H1 (cell line): Measurements from ENCODE around the gene CERT1. TPM values are rescaled to one million over a fixed set of nuclear protein-coding genes. Genes with fewer than 3 reads are reported as not detected.

Experiments
- CTCF ChIA-PET: fragments of 300-600 bp; sonication (Branson Sonifier 250); formaldehyde crosslinking; loops from one replicate; lab custom pipeline; 2021; ENCODE audit not compliant: partially characterized antibody; lab: Charles Lee
- POLR2A ChIA-PET: fragments of 300-600 bp; sonication (Branson Sonifier 250); formaldehyde crosslinking; loops from one replicate; lab custom pipeline; 2021; ENCODE audit warnings: inconsistent platforms; ENCODE audit not compliant: partially characterized antibody; lab: Charles Lee
- DNase-seq, 2 experiments: peaks; one replicate each; pipeline versions ENCODE4 v3.0.0 to v3.0.0-alpha.2; 2010 to 2022; ENCODE audit warnings: low spot score in 2 of 2, low read depth in 1 of 2, mixed read lengths in 1 of 2
- FAIRE-seq: peaks from 2 replicates; lab custom pipeline; 2011; peaks lifted over from hg19 to GRCh38; lab: Jason Lieb, UNC
- H2AFZ ChIP-seq: 2 replicates; pipeline ENCODE4 v1.8.1; 2012; ENCODE audit warnings: low read length, inconsistent platforms
- H2AK5ac ChIP-seq: 2 replicates; pipeline ENCODE4 v1.6.1; 2013; ENCODE audit warnings: low read depth, low read length
- H2BK120ac ChIP-seq: replicated peaks from 2 replicates; pipeline ENCODE3; 2013; ENCODE audit warnings: low read depth, low read length, inconsistent platforms
- H2BK12ac ChIP-seq: 2 replicates; pipeline ENCODE4 v1.6.1; 2013; ENCODE audit warnings: low read depth, low read length
- H2BK15ac ChIP-seq: 2 replicates; pipeline ENCODE4 v1.6.1; 2013; ENCODE audit warnings: low read length
- H2BK20ac ChIP-seq: 2 replicates; pipeline ENCODE4 v1.6.1; 2013; ENCODE audit warnings: low read length
- H2BK5ac ChIP-seq: 2 replicates; pipeline ENCODE4 v1.6.1; 2013; ENCODE audit warnings: low read depth, low read length
- H3K14ac ChIP-seq: 2 replicates; pipeline ENCODE4 v1.6.1; 2013; ENCODE audit warnings: inconsistent platforms; ENCODE audit not compliant: insufficient read length
- H3K18ac ChIP-seq: 2 replicates; pipeline ENCODE4 v1.6.1; 2013; ENCODE audit warnings: low read length; ENCODE audit errors: extremely low read depth
- H3K23ac ChIP-seq: 2 replicates; pipeline ENCODE4 v1.6.1; 2013; ENCODE audit warnings: inconsistent platforms; ENCODE audit not compliant: insufficient read length
- H3K23me2 ChIP-seq: 2 replicates; pipeline ENCODE4 v1.6.1; 2013; ENCODE audit warnings: low read depth, low read length
- H3K27ac ChIP-seq: 2 replicates; pipeline ENCODE4 v1.6.1; 2011; ENCODE audit warnings: low read depth, low read length, inconsistent platforms
- H3K27me3 ChIP-seq, 4 experiments: replicated peaks in 1 of 4; 1 replicate in 1 of 4; 2 replicates in 3 of 4; pipeline versions ENCODE4 v1.6.1 to v1.8.1; 2011 to 2013; ENCODE audit warnings: low read length in 3 of 4, mild to moderate bottlenecking in 3 of 4, inconsistent platforms in 2 of 4, mixed read lengths in 2 of 4, moderate library complexity in 1 of 4; ENCODE audit not compliant: control insufficient read depth in 3 of 4, insufficient read depth in 3 of 4; ENCODE audit errors: extremely low read depth in 1 of 4
- H3K36me3 ChIP-seq, 4 experiments: 2 replicates each; pipeline versions ENCODE4 v1.6.1 to v1.8.1; 2011 to 2013; ENCODE audit warnings: mild to moderate bottlenecking in 4 of 4, low read length in 3 of 4, moderate library complexity in 2 of 4, control low read depth in 1 of 4, inconsistent platforms in 1 of 4; ENCODE audit not compliant: insufficient read depth in 4 of 4, control insufficient read depth in 2 of 4
- H3K4ac ChIP-seq: replicated peaks from 2 replicates; pipeline ENCODE3; 2013; ENCODE audit warnings: low read length, low read depth, mixed read lengths, inconsistent platforms; ENCODE audit not compliant: insufficient read length
- H3K4me1 ChIP-seq, 4 experiments: replicated peaks in 1 of 4; 1 replicate in 1 of 4; 2 replicates in 3 of 4; pipeline versions ENCODE4 v1.6.1 to v1.8.1; 2011 to 2013; ENCODE audit warnings: low read length in 3 of 4, inconsistent platforms in 2 of 4, mixed read lengths in 1 of 4; ENCODE audit not compliant: insufficient read depth in 4 of 4, control insufficient read depth in 3 of 4
- H3K4me2 ChIP-seq, 2 experiments: 2 replicates each; pipeline versions ENCODE4 v1.6.1 to v1.8.1; 2011 to 2013; ENCODE audit warnings: low read depth in 2 of 2, low read length in 2 of 2, control low read depth in 1 of 2, inconsistent platforms in 1 of 2, mild to moderate bottlenecking in 1 of 2; ENCODE audit not compliant: insufficient read depth in 1 of 2
- H3K4me3 ChIP-seq, 4 experiments: fragments of 200-600, 300-600 bp in 1 of 4; sonication (generic), shearing (Covaris generic), sonication (Bioruptor Twin) in 1 of 4; 2 replicates each; pipeline versions ENCODE4 v1.5.1 to v1.8.1; 2011 to 2016; ENCODE audit warnings: low read length in 4 of 4, low read depth in 3 of 4, control low read depth in 2 of 4, inconsistent platforms in 2 of 4, mild to moderate bottlenecking in 2 of 4, mixed read lengths in 1 of 4, moderate library complexity in 1 of 4; ENCODE audit not compliant: insufficient read depth in 2 of 4; ENCODE audit errors: extremely low read depth in 1 of 4
- H3K56ac ChIP-seq: replicated peaks from 2 replicates; pipeline ENCODE3; 2013; ENCODE audit warnings: low read depth, mild to moderate bottlenecking, mixed read lengths, low read length, inconsistent platforms; ENCODE audit not compliant: insufficient read length
- H3K79me1 ChIP-seq: 2 replicates; pipeline ENCODE4 v1.6.1; 2013; ENCODE audit warnings: low read depth, low read length, control low read depth
- H3K79me2 ChIP-seq, 2 experiments: 2 replicates each; pipeline versions ENCODE4 v1.6.1 to v1.8.1; 2012 to 2013; ENCODE audit warnings: low read length in 2 of 2, mild to moderate bottlenecking in 2 of 2, inconsistent platforms in 1 of 2; ENCODE audit not compliant: insufficient read depth in 2 of 2, control insufficient read depth in 1 of 2
- H3K9ac ChIP-seq, 4 experiments: replicated peaks in 1 of 4; 1 replicate in 1 of 4; 2 replicates in 3 of 4; pipeline versions ENCODE4 v1.6.1 to v1.8.1; 2011 to 2013; ENCODE audit warnings: low read depth in 3 of 4, low read length in 3 of 4, control low read depth in 2 of 4, mild to moderate bottlenecking in 2 of 4, moderate library complexity in 2 of 4, inconsistent platforms in 1 of 4; ENCODE audit errors: extremely low read depth in 1 of 4
- H3K9me3 ChIP-seq, 2 experiments: 2 replicates each; pipeline versions ENCODE4 v1.6.1 to v1.8.1; 2012 to 2013; ENCODE audit warnings: mild to moderate bottlenecking in 2 of 2, moderate library complexity in 2 of 2, control low read depth in 1 of 2, inconsistent platforms in 1 of 2, low read depth in 1 of 2, low read length in 1 of 2, mixed read lengths in 1 of 2; ENCODE audit not compliant: insufficient read depth in 2 of 2
- H4K20me1 ChIP-seq, 2 experiments: replicated peaks in 1 of 2; 2 replicates each; pipeline versions ENCODE3 to v1.8.1; 2011 to 2013; ENCODE audit warnings: inconsistent platforms in 2 of 2, low read length in 2 of 2, mild to moderate bottlenecking in 1 of 2; ENCODE audit not compliant: insufficient read depth in 2 of 2, control insufficient read depth in 1 of 2
- H4K5ac ChIP-seq: 2 replicates; pipeline ENCODE4 v1.6.1; 2013; ENCODE audit warnings: low read length, low read depth, mixed read lengths, inconsistent platforms; ENCODE audit not compliant: insufficient read length
- H4K8ac ChIP-seq: 2 replicates; pipeline ENCODE4 v1.8.0; 2013; ENCODE audit warnings: mild to moderate bottlenecking, moderate library complexity, low read length, inconsistent platforms; ENCODE audit not compliant: insufficient read depth; ENCODE audit errors: extremely low read depth
- H4K91ac ChIP-seq: replicated peaks from 2 replicates; pipeline ENCODE3; 2013; ENCODE audit warnings: low read length, mixed read lengths, inconsistent platforms; ENCODE audit not compliant: insufficient read length
- CEBPB ChIP-seq: IDR thresholded peaks from 2 replicates; pipeline ENCODE4 v1.6.1; 2012; ENCODE audit warnings: low read depth, low read length
- CTBP2 ChIP-seq: IDR thresholded peaks from 2 replicates; pipeline ENCODE4 v1.7.0; 2011; ENCODE audit warnings: borderline replicate concordance, mild to moderate bottlenecking, moderate library complexity, mixed read lengths, low read length; ENCODE audit not compliant: insufficient read depth, insufficient read length
- EZH2 ChIP-seq: fragments of 200-600 bp; sonication (generic); IDR thresholded peaks from 2 replicates; pipeline ENCODE4 v1.7.1; 2012; ENCODE audit warnings: low read depth, mild to moderate bottlenecking, moderate library complexity, low read length, inconsistent platforms; ENCODE audit not compliant: severe bottlenecking
- FOSL1 ChIP-seq: IDR thresholded peaks from 2 replicates; pipeline ENCODE4 v1.6.1; 2011; ENCODE audit warnings: mild to moderate bottlenecking, low read depth, low read length, moderate library complexity; ENCODE audit not compliant: insufficient read depth
- GABPA ChIP-seq: IDR thresholded peaks from 2 replicates; pipeline ENCODE4 v1.6.1; 2011; ENCODE audit warnings: mild to moderate bottlenecking, low read length, moderate library complexity, borderline replicate concordance; ENCODE audit not compliant: insufficient read depth
- PHF8 ChIP-seq: fragments of 200-600 bp; sonication (generic); conservative IDR thresholded peaks from 2 replicates; pipeline ENCODE4 v1.7.1; 2012; ENCODE audit warnings: low read depth, mild to moderate bottlenecking, inconsistent platforms, low read length, moderate library complexity
- WGBS, 2 experiments: shearing (Covaris generic) in 1 of 2; methylation state at CpG; one replicate each; pipeline versions ENCODE4 v1.1.6 to v1.1.7; 2013 to 2015; ENCODE audit warnings: low lambda C conversion rate in 2 of 2, mixed read lengths in 2 of 2, inconsistent platforms in 1 of 2, low coverage in 1 of 2, missing lambda C conversion rate in 1 of 2; ENCODE audit not compliant: insufficient replicate concordance in 2 of 2, insufficient coverage in 1 of 2, insufficient read length in 1 of 2; ENCODE audit errors: extremely low coverage in 1 of 2, missing lambda C conversion rate in 1 of 2; 5-methylcytosine and 5-hydroxymethylcytosine counted together
- polyA plus RNA-seq, 7 experiments: library from polyadenylated mRNA; depleted of rRNA in 3 of 7; stranded (reverse) in 5 of 7; unstranded in 2 of 7; fragments of >200 nt in 5 of 7; fragments of 200-250 nt in 2 of 7; gene quantifications; 1 replicate in 5 of 7; 2 replicates in 1 of 7; 4 replicates in 1 of 7; pipeline versions ENCODE4 v1.2.1 to v1.2.3, GENCODE V29; 2011 to 2013; ENCODE audit warnings: missing spikeins in 2 of 7, mixed read lengths in 2 of 7
- total RNA-seq: library from RNA; stranded (reverse); fragmentation: NEBNext Ultra II Directional; extraction: Animal tissue kit (Norgen Biotek cat#: 25700); gene quantifications from 2 replicates; pipeline ENCODE4 v1.2.1, GENCODE V29; 2021
- TF ChIP-seq, protein P1 (sequence below): IDR thresholded peaks from 2 replicates; pipeline ENCODE4 v1.6.1; 2012; ENCODE audit warnings: inconsistent platforms

CERT1 gene
- total and polyA plus RNA-seq, 2 of the 8 experiments (the other 6 are each of a cell fraction or from before 2014, with no cell fraction given): 7.8 to 55.3 TPM

DNA sequence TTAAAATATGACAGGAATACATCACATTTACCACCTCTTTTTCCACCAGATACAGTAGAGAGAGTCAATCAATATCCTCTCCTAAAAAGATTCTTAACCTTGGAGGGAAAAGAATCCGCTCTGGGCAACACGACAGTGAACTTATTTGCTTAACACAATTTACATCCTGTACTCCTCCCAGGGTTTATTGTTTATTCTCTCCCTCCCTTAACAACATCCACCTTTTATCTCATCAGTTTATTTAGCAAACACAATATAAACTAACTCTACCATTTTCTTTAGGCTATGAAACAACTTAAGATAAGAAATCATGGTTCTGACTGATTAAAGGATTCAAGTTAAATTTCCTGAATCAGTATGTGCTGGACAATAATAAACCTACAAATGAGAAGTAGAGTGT is 50.9 kb downstream of the CERT1 start:
- H3K4me3 ChIP-seq: no peak overlapping the region
- no peak overlapping the region for H2BK5ac ChIP-seq
- H3K36me3 ChIP-seq: no peaks in the 10 kb centered on the region
- ChIA-PET CTCF (interaction anchor here (1.4 kb wide), 1 partner anchor 16 kb away, joined by 4 read pairs; no protein-coding TSS in a partner anchor), POLR2A (no interaction called here)
- H2AK5ac ChIP-seq: no peak overlapping the region
- DNase-seq (no peak), FAIRE-seq (no peak)
- H3K4ac ChIP-seq: no peak overlapping the region
- H3K14ac ChIP-seq: no peak overlapping the region
- H3K27ac ChIP-seq: no peak overlapping the region
- H3K4me1 ChIP-seq: peaks cover 0 to 3% (median under 1%) of the 10 kb centered on the region in 4 experiments; a peak in 2 of 7 replicates
- H3K23me2 ChIP-seq: peaks cover 1% of the 10 kb centered on the region; the same call in 1 of the 2 replicates
- no peak overlapping the region for H3K23ac ChIP-seq
- no peak overlapping the region for H2BK20ac ChIP-seq
- no peak overlapping the region for H3K18ac ChIP-seq
- H3K4me2 ChIP-seq: no peak overlapping the region
- no peak overlapping the region for H4K5ac ChIP-seq
- H2BK15ac ChIP-seq: no peak overlapping the region
- no peak overlapping the region for H2AFZ ChIP-seq
- peaks cover 0 to 27% of the 10 kb centered on the region in 2 experiments; a peak in 2 of 4 replicates for H3K79me2 ChIP-seq
- no peak overlapping the region for H4K91ac ChIP-seq
- H4K8ac ChIP-seq: no peak overlapping the region
- H2BK120ac ChIP-seq: no peak overlapping the region
- no peaks in the 10 kb centered on the region for H3K9me3 ChIP-seq
- H3K9ac ChIP-seq: no peak overlapping the region
- TF ChIP-seq CTBP2: no peak
- no peak for TF ChIP-seq GABPA
- TF ChIP-seq CEBPB: no peak
- no peak for TF ChIP-seq EZH2
- TF ChIP-seq, protein P1, sequence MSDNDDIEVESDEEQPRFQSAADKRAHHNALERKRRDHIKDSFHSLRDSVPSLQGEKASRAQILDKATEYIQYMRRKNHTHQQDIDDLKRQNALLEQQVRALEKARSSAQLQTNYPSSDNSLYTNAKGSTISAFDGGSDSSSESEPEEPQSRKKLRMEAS: no peak
- TF ChIP-seq PHF8: no peak
- no peak for TF ChIP-seq FOSL1
- H3K27me3 ChIP-seq: no peaks in the 10 kb centered on the region
- no peak overlapping the region for H3K56ac ChIP-seq
- 70% methylated on average over 2 of the region's 2 CpGs; no CpG with 5 or more reads in 1 of the 2 experiments for WGBS, 2 experiments
- H3K79me1 ChIP-seq: no peaks in the 10 kb centered on the region; the same call in 1 of the 2 replicates
- H2BK12ac ChIP-seq: no peak overlapping the region
- no peaks in the 10 kb centered on the region for H4K20me1 ChIP-seq
